ENCODE results near the gene BCL7C.

GRCh38 chr16:30920891-30921290 is 27.0 kb upstream of the BCL7C start:
- TF ChIP-seq CTCF (optimal IDR thresholded peaks at IDR 0.05 in 1 of 3, IDR thresholded peaks at IDR 0.05 in 1 of 3, conservative IDR thresholded peaks at IDR 0.05 in 1 of 3; ENCODE audit: extremely low read depth in 1 of 3, insufficient read depth in 2 of 3, low read length in 3 of 3) (no peak), EZH2 (IDR thresholded peaks at IDR 0.05; ENCODE audit: low read length) (no peak)
